Motor neuron (in vitro differentiated cells): ENCODE measurements around the gene GTF2IRD1. TPM values are rescaled to one million over a fixed set of nuclear protein-coding genes. Genes with fewer than 3 reads are reported as not detected.
"Not testable (repeated sequence)": the region's sequence is repeated elsewhere in the genome, so short reads cannot be mapped to it uniquely, and the experiment has no call there.

ENCODE experiments used
- ATAC-seq, 8 experiments: fragments of 200-7000 bp; cut with Tn5 transposase; replicated peaks in 6 of 8; 2 replicates each; pipeline ENCODE4 v1.8.0; 2021; ENCODE audit warnings: mild to moderate bottlenecking in 8 of 8, moderate library complexity in 8 of 8
- H3K27ac ChIP-seq, 2 donors: fragments of 250-450 bp; sonication (Bioruptor Pico); 2 replicates each; pipeline ENCODE4 v1.9.0; 2021; ENCODE audit warnings: antibody characterized with exemption in 2 of 2, mild to moderate bottlenecking in 2 of 2, moderate library complexity in 1 of 2
- H3K4me1 ChIP-seq, 2 donors: fragments of 250-450 bp; sonication (Bioruptor Pico); replicated peaks in 1 of 2; 2 replicates each; pipeline ENCODE4 v1.6.1; 2021; ENCODE audit warnings: antibody characterized with exemption in 2 of 2, mild to moderate bottlenecking in 2 of 2, moderate library complexity in 1 of 2
- H3K4me3 ChIP-seq, 5 donors: fragments of 250-450 bp; sonication (Bioruptor Pico); 2 replicates each; pipeline ENCODE4 v1.9.0; 2021; ENCODE audit warnings: antibody characterized with exemption in 5 of 5, mild to moderate bottlenecking in 5 of 5, moderate library complexity in 4 of 5
- whole genome bisulfite sequencing, 10 experiments: fragments of 450-650 bp; shearing (Covaris generic); methylation state at CpG; one replicate each; pipeline ENCODE4 v1.0.0; 2022; 5-methylcytosine and 5-hydroxymethylcytosine counted together
- in situ Hi-C, 9 experiments: fragments of 400-800 bp; cut with MboI; loops; one replicate each; pipeline ENCODE4 v1.15.0; 2021; ENCODE audit warnings: low sequenced_read_pairs in 9 of 9, low pct_unique_long_range_greater_than_20kb in 2 of 9; ENCODE audit not compliant: unreplicated experiment in 9 of 9
- total RNA-seq, 8 experiments: library from RNA; unstranded; fragments of 300-600 nt; gene quantifications; 2 replicates each; pipeline versions ENCODE4 v1.2.3 to v1.2.4, GENCODE V29; 2022

Gene GTF2IRD1
- total RNA-seq, 8 experiments from 2014 or later = 6.7 to 35.0 (median 24.3) TPM

DNA sequence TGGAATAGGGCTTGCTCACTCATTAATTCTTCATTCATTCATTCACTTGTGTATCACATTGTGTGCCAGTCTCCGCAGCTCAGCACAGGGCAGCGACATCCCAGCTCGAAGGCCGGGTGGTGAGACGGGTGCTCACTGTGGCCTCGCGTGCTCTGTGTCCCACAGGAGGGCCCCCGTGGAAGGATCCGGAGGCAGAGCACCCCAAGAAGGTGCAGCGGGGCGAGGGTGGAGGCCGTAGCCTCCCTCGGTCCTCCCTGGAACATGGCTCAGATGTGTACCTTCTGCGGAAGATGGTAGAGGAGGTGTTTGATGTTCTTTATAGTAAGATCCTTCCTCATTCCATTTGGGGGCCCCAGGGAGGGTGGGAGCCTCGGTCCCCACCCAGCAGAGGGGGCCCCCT, 61.6 kb downstream of the GTF2IRD1 start:
- no peak for ATAC-seq
- 80 to 100% methylated on average over 1 to 3 of the region's 15 CpGs; no CpG with 5 or more reads in 8 of the 10 experiments for WGBS, 10 experiments
- no peaks in the 10 kb centered on the region for H3K4me1 ChIP-seq
- in situ Hi-C loops = loop anchor here in 1 of 9 experiments (25.0 kb wide), 1 partner anchor 97 kb away; no protein-coding TSS in a partner anchor
- H3K27ac ChIP-seq = no peak overlapping the region
- no peak overlapping the region for H3K4me3 ChIP-seq

DNA sequence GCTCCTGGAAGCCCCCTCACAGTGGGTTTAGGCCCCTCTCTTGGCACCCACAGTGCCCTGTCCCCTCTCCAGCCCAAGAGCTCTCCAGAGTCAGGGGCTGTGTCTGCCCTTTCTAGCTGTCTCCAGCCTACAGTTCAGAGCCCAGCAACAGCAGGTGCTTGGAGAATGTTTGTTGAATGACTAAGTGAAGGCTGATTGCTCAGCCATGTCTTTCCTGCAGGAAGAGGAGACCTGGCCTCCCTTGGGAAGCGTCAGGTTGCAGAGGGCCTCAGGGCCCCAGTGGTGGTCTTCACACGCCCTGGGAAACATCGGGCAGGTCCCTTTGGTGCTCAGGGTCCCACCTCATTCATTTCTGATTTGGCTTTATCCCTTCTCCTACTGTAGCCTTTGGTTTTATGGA, 62.5 kb downstream of the GTF2IRD1 start:
- no peak overlapping the region for H3K27ac ChIP-seq
- ATAC-seq = no peak
- 100% methylated on average over 1 of the region's 3 CpGs; no CpG with 5 or more reads in 8 of the 10 experiments for WGBS, 10 experiments
- in situ Hi-C loops = loop anchor here in 1 of 9 experiments (25.0 kb wide), 1 partner anchor 96 kb away; no protein-coding TSS in a partner anchor
- no peak overlapping the region for H3K4me3 ChIP-seq
- no peaks in the 10 kb centered on the region for H3K4me1 ChIP-seq

DNA sequence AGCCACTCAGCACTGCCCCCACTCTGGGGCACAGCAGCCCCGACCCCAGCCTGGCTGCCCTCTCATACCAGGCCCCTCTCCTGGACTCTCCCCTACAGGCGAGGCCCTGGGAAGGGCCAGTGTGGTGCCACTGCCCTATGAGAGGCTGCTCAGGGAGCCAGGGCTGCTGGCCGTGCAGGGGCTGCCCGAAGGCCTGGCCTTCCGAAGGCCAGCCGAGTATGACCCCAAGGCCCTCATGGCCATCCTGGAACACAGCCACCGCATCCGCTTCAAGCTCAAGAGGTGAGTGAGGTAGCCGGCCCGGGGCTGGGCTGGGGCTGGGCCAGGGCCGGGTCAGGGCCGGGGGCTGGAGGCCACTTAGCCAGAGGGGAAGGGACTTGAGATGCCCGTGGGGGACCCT, 64.3 kb downstream of the GTF2IRD1 start:
- H3K27ac ChIP-seq = no peak overlapping the region
- WGBS, 10 experiments = no CpG with 5 or more reads among the region's 13 CpGs
- in situ Hi-C loops = loop anchor here in 1 of 9 experiments (25.0 kb wide), 1 partner anchor 94 kb away; no protein-coding TSS in a partner anchor

DNA sequence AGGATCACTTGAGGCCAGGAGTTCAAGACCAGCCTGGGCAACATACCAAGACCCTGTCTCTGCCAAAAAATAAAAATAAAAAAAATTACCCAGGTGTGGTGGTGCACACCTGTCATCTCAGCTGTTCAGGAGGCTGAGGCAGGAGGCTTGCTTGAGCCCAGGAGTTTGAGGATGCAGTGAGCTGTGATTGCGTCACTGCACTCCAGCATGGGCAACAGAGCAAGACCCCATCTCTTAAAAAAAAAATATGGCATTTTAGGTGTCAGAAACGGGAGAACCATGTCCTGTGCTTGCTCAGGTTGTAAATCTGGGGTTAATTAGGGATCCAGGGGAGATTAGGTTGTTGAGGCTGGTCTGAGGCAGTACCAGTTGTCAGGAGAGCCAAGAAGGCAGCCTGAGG, 64.9 kb downstream of the GTF2IRD1 start:
- H3K27ac ChIP-seq = no peak overlapping the region
- no peak overlapping the region for H3K4me3 ChIP-seq
- no peak for ATAC-seq
- 75 to 100% (median 100%) methylated on average over 1 to 2 of the region's 2 CpGs; no CpG with 5 or more reads in 4 of the 10 experiments for WGBS, 10 experiments
- no peaks in the 10 kb centered on the region for H3K4me1 ChIP-seq
- in situ Hi-C loops = loop anchor here in 1 of 9 experiments (25.0 kb wide), 1 partner anchor 94 kb away; no protein-coding TSS in a partner anchor

More for the DNA sequence above, 64.3 kb downstream of the GTF2IRD1 start:
- ATAC-seq = no peak
- Histone ChIP-seq H3K4me1 (no peaks in the 10 kb centered on the region), H3K4me3 (no peak overlapping the region)

DNA sequence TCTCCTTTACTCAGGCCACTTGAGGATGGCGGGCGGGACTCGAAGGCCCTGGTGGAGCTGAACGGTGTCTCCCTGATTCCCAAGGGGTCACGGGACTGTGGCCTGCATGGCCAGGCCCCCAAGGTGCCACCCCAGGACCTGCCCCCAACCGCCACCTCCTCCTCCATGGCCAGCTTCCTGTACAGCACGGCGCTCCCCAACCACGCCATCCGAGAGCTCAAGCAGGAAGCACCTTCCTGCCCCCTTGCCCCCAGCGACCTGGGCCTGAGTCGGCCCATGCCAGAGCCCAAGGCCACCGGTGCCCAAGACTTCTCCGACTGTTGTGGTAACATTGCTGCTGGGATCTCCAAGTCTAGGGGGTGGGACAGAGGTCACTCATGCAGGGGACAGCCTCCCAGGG, 65.7 kb downstream of the GTF2IRD1 start:
- H3K4me3 ChIP-seq = no peak overlapping the region
- H3K27ac ChIP-seq = no peak overlapping the region
- 60 to 100% (median 100%) methylated on average over 1 of the region's 14 CpGs; no CpG with 5 or more reads in 6 of the 10 experiments for WGBS, 10 experiments
- in situ Hi-C loops = loop anchor here in 1 of 9 experiments (25.0 kb wide), 1 partner anchor 93 kb away; no protein-coding TSS in a partner anchor
- H3K4me1 ChIP-seq = no peaks in the 10 kb centered on the region
- ATAC-seq = no peak

DNA sequence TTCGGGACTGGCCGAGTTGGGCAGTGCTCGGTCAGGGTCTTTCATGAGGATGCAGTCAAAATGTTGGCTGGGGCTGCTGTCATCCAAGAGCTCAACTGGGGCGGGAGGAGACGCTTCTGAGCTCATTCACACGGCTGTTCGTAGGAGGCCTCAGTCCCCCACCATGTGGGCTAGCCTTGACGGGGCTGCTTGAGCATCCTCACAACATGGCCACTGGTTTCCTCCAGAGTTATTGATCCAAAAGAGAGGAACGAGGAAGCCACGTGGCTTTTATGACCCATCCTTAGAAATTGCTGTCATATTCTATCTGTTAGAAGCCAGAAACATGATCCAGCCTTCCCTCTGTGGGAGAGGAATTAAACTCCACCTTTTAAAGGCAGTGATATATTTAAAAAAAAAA, 68.1 kb downstream of the GTF2IRD1 start:
- Histone ChIP-seq H3K4me1 (no peaks in the 10 kb centered on the region), H3K4me3 (no peak overlapping the region), H3K27ac (no peak overlapping the region)
- in situ Hi-C loops = loop anchor here in 1 of 9 experiments (25.0 kb wide), 1 partner anchor 90 kb away; no protein-coding TSS in a partner anchor
- ATAC-seq = no peak
- 71 to 100% (median 91%) methylated on average over 2 to 9 of the region's 10 CpGs; no CpG with 5 or more reads in 2 of the 10 experiments for WGBS, 10 experiments

DNA sequence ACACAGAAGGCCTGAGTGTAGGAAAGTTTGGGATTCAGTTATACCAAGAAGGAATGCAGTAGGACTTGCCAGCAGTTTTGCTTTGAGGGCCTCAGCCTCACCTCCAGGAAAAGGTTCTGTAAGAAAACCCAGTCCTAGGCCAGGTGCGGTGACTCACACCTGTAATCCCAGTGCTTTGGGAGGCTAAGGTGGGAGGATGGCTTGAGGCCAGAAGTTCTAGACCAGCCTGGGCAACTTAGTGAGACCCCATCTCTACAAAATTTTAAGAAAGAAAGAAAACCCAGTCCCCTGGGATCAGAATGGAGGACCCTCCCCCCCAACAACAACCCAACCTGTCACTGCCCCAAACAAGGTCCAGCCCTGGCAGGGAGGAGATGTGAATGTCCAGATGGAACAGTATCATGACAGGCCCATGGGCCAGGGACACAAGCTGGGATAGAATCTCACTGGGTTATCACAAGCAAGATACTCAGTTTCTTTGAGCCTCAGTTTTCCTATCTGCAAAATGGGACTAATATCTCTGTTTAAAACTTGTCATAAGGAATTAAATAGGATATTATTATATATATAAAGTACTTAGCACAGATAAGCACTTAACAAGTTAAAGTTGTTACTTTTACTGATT, 68.7 kb downstream of the GTF2IRD1 start:
- WGBS, 10 experiments = 100% methylated on average over 1 of the region's 1 CpG; no CpG with 5 or more reads in 9 of the 10 experiments
- Histone ChIP-seq H3K4me1 (no peaks in the 10 kb centered on the region), H3K27ac (no peak overlapping the region), H3K4me3 (no peak overlapping the region)
- no peak for ATAC-seq
- in situ Hi-C loops = loop anchor here in 1 of 9 experiments (25.0 kb wide), 1 partner anchor 90 kb away; no protein-coding TSS in a partner anchor

DNA sequence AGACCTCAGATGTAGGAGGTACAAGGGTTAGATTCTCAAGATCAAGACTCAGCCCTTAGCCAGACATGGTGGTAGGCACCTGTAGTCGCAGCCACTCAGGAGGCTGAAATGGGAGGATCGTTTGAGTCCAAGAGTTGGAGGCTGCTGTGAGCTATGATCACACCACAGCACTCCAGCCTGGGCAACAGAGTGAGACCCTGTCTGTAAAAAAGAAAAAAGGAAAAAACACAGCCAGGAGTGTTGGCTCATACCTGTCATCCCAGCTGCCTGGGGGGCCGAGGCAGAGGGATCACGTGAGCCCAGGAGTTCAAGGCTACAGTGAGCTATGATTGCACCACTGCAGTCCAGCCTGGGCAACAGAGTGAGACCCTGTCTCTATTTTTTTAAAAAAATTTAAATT, 69.3 kb downstream of the GTF2IRD1 start:
- WGBS, 10 experiments = 90 to 100% (median 100%) methylated on average over 1 to 4 of the region's 4 CpGs; no CpG with 5 or more reads in 5 of the 10 experiments
- ATAC-seq = no peak
- Histone ChIP-seq H3K27ac (no peak overlapping the region), H3K4me1 (no peaks in the 10 kb centered on the region), H3K4me3 (no peak overlapping the region)
- in situ Hi-C loops = loop anchor here in 1 of 9 experiments (25.0 kb wide), 1 partner anchor 89 kb away; no protein-coding TSS in a partner anchor

DNA sequence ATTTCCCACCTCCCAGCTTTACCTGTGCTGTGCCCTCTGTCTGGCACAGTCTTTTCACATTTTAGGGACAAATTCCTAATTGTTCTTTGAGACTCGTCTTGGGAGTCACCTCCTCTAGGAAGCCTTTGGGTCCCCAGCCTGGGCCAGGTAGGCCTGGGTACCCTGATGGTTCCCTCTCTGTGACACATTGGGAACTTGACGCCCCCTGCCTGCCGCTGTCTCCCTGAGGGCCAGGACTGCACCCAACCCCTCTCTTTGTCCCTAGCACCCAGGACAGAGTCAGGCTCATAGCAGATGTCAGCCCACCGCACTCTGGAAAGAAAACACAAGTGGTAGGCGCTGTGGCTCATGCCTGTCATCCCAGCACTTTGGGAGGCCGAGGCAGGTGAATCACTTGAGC, 71.4 kb downstream of the GTF2IRD1 start:
- no peak for ATAC-seq
- WGBS, 10 experiments = 80 to 100% (median 91%) methylated on average over 1 to 6 of the region's 6 CpGs; no CpG with 5 or more reads in 6 of the 10 experiments

DNA sequence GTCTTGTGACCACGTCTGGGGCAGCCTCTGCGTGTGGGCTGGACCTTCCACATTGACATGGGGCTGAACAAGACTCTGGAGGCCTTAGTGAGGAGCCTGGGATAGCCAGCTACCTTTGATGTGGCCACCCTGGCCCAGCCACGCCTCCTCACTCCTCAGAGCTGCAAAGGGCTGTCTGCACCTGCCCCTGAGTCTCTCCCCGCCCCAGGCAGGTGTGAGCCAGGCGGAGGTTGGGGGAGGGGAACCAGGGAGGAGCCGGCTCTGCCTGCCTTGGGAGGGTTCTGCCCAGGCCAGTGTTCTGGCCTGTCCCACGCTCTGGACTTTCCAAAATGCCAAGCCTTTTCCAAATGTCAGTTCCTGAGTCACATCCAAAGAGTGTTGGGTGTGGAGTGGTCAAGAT, 72.2 kb downstream of the GTF2IRD1 start:
- in situ Hi-C loops = no loop called here
- no peaks in the 10 kb centered on the region for H3K4me1 ChIP-seq
- WGBS, 10 experiments = 60 to 83% (median 67%) methylated on average over 1 to 2 of the region's 7 CpGs; no CpG with 5 or more reads in 7 of the 10 experiments
- H3K27ac ChIP-seq = no peak overlapping the region
- no peak overlapping the region for H3K4me3 ChIP-seq
- ATAC-seq = no peak

More for the DNA sequence above, 71.4 kb downstream of the GTF2IRD1 start:
- in situ Hi-C loops = no loop called here
- H3K27ac ChIP-seq = no peak overlapping the region
- H3K4me3 ChIP-seq = no peak overlapping the region
- H3K4me1 ChIP-seq = no peaks in the 10 kb centered on the region

DNA sequence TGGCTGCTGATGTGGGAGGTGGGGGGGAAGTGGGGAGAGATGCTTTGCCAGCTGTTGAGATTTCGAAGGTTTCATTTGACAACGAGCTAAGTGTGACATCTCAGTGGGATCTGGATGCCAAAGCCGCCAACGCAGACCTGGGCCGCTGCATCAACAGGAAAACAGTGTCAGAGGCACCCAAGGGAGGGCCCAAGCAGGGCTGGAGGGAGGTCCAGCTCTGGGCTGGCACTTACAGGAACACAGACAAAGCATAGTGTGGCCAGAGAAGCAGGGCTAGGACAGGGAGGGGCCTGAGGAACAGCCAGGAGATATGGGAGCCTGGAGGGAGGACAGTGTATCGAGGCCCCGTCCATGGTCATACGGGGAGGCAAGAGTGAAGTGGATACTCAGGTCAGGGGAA, 73.1 kb downstream of the GTF2IRD1 start:
- in situ Hi-C loops = no loop called here
- no peak for ATAC-seq
- Histone ChIP-seq H3K4me3 (no peak overlapping the region), H3K4me1 (no peaks in the 10 kb centered on the region), H3K27ac (no peak overlapping the region)
- WGBS, 10 experiments = 93 to 100% (median 98%) methylated on average over 2 to 5 of the region's 8 CpGs; no CpG with 5 or more reads in 4 of the 10 experiments

DNA sequence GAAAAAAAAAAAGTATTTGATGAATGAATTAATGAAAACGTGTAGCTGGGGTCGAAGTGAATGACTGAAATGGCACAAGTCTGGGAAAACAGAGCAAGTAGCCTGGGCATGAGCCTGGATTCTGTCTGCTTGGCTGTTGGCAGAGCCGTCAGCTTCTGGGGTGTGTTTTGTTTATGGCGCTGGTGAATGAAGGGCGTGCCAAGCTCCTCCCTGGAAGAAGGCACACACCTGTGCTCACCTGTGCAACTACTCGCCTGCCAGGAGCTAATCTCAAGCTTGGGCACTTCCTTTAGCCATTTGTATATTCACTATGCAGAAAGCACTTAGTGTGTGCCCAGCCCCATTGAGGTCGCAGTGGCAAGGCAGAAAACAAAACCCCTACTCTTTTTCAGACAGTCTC, 74.1 kb downstream of the GTF2IRD1 start:
- H3K4me3 ChIP-seq = no peak overlapping the region
- H3K27ac ChIP-seq = no peak overlapping the region
- H3K4me1 ChIP-seq = no peaks in the 10 kb centered on the region
- 84 to 100% (median 90%) methylated on average over 2 to 4 of the region's 7 CpGs; no CpG with 5 or more reads in 4 of the 10 experiments for WGBS, 10 experiments
- in situ Hi-C loops = no loop called here
- no peak for ATAC-seq

DNA sequence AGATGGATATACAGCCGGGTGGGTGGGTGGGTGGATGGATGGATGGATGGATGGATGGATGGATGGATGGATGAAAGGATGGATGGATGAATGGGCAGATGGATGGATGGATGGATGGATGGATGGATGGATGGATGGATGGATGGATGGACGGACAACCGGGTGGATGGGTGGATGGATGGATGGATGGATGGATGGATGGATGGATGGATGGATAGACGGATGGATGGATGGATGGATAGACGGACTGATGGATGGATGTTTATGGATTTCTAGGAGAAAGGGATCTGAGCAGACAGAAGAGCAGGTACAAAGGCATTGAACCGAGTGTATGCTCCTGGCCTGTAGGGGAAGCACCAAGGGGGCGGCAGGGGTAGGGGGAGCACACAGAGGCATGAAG, 75.1 kb downstream of the GTF2IRD1 start:
- H3K4me3 ChIP-seq, ATAC-seq, H3K4me1 ChIP-seq, in situ Hi-C loops, H3K27ac ChIP-seq: not testable (repeated sequence)
- WGBS, 10 experiments = 83 to 100% (median 100%) methylated on average over 1 to 2 of the region's 7 CpGs; no CpG with 5 or more reads in 5 of the 10 experiments
